HG03354 (cell line): ENCODE data around the gene CXXC5.

Experiments
- ATAC-seq: cut with Tn5 transposase; IDR thresholded peaks from one replicate; pipeline ENCODE4 v1.9.1; 2021; ENCODE audit warnings: mild to moderate bottlenecking; ENCODE audit not compliant: unreplicated experiment, poor library complexity, severe bottlenecking

Gene CXXC5

GRCh38 chr5:139676406-139676805 is 28.3 kb downstream of the CXXC5 start:
- ATAC-seq = no peak

GRCh38 chr5:139676951-139677735 is 29.0 kb downstream of the CXXC5 start:
- ATAC-seq = no peak

GRCh38 chr5:139677736-139678613 is 29.8 kb downstream of the CXXC5 start:
- no peak for ATAC-seq

- ATAC-seq = no peak
Measured at GRCh38 chr5:139678751-139679750, 30.9 kb downstream of the CXXC5 start.

GRCh38 chr5:139680368-139681111 is 32.4 kb downstream of the CXXC5 start:
- no peak for ATAC-seq

GRCh38 chr5:139681112-139681458 is 32.9 kb downstream of the CXXC5 start:
- ATAC-seq = no peak

GRCh38 chr5:139681466-139681865 is 33.3 kb downstream of the CXXC5 start:
- no peak for ATAC-seq

GRCh38 chr5:139682016-139682975 is 34.1 kb downstream of the CXXC5 start:
- no peak for ATAC-seq

GRCh38 chr5:139683295-139684271 is 35.4 kb downstream of the CXXC5 start:
- ATAC-seq = no peak

- ATAC-seq = no peak
Measured at GRCh38 chr5:139684350-139684880, 36.3 kb downstream of the CXXC5 start.

GRCh38 chr5:139684881-139685749 is 37.0 kb downstream of the CXXC5 start:
- no peak for ATAC-seq

GRCh38 chr5:139685886-139686285 is 37.7 kb downstream of the CXXC5 start:
- ATAC-seq = no peak

- ATAC-seq = no peak
Measured at GRCh38 chr5:139686356-139686705, 38.2 kb downstream of the CXXC5 start.

- ATAC-seq = no peak
Measured at GRCh38 chr5:139686706-139687441, 38.7 kb downstream of the CXXC5 start.

GRCh38 chr5:139687656-139688055 is 39.5 kb downstream of the CXXC5 start:
- no peak for ATAC-seq
